AG20443 (cell line): Measurements from ENCODE around the gene HTD2.
A peak's percentile ranks its signal among the peaks of the same experiment; 100 is the strongest.

ENCODE experiments used
- DNase-seq: peaks from one replicate; pipeline ENCODE4 v3.0.0; 2012; ENCODE audit warnings: low spot score, mixed read lengths

The HTD2 gene

GRCh38 chr3:58292866-58293265, 13.5 kb upstream of the HTD2 start:
- no peak for DNase-seq

- no peak for DNase-seq
Observed at GRCh38 chr3:58293516-58293915, 12.8 kb upstream of the HTD2 start.

- no peak for DNase-seq
Observed at GRCh38 chr3:58296269-58296668, 10.1 kb upstream of the HTD2 start.

GRCh38 chr3:58296843-58297242, 9.5 kb upstream of the HTD2 start:
- no peak for DNase-seq

- no peak for DNase-seq
Observed at GRCh38 chr3:58298190-58298589, 8.1 kb upstream of the HTD2 start.

GRCh38 chr3:58299075-58299474, 7.2 kb upstream of the HTD2 start:
- no peak for DNase-seq

GRCh38 chr3:58299839-58300516, 6.3 kb upstream of the HTD2 start:
- peak; percentile 47 for DNase-seq

- peak; percentile 35 for DNase-seq
Observed at GRCh38 chr3:58307639-58308215, 1.4 kb downstream of the HTD2 start.

DNA sequence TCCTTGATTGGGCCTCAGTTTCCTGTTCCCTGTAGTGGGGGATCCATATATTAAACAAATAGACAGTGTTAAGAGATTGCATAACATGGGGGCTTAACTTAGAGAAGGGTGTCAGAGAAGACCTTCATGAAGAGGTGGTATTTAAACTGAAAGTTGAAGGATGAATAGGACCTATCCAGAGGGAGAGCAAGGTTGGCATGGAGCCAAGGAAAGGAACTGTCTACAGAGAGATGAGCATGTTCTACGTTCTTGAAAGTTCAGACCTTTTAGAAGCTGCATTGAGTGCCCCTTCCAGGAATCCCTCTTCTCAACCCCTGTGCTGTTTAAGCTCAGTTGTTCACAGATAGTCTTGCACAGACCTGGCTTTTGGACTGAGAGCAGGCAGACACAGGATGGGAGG, 2.4 kb downstream of the HTD2 start:
- no peak for DNase-seq

DNA sequence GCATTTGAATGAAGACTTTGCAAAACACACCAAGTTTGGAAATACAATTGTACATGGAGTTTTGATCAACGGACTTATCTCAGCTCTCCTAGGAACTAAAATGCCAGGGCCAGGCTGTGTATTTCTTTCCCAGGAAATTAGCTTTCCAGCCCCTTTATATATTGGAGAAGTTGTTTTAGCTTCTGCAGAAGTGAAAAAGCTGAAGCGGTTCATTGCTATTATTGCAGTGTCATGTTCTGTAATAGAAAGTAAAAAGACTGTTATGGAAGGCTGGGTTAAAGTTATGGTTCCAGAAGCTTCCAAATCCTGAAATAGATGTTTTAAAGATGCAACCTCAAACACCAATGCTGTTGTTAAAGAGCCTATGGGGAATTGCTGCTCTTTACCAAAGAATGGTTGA, 11.5 kb downstream of the HTD2 start:
- DNase-seq: no peak

DNA sequence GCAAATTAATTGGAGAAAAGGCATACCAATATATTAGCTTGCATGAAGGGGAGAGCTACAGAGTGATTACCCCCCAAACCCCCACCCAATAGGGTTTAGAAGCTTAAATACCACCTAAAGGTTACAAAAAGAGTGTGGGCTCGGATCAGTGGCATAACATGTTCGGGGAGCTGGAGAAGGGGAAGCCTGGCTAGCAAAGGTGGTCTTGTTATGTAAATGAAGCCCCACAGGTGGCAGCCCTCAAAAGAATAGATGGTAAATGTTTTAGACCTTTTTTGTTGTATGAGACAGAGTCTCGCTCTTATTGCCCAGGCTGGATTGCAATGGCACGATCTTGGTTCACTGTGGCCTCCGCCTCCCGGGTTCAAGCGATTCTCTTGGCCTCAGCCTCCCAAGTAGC, 15.5 kb downstream of the HTD2 start:
- DNase-seq: no peak

GRCh38 chr3:58322793-58323192, 16.5 kb downstream of the HTD2 start:
- no peak for DNase-seq

DNA sequence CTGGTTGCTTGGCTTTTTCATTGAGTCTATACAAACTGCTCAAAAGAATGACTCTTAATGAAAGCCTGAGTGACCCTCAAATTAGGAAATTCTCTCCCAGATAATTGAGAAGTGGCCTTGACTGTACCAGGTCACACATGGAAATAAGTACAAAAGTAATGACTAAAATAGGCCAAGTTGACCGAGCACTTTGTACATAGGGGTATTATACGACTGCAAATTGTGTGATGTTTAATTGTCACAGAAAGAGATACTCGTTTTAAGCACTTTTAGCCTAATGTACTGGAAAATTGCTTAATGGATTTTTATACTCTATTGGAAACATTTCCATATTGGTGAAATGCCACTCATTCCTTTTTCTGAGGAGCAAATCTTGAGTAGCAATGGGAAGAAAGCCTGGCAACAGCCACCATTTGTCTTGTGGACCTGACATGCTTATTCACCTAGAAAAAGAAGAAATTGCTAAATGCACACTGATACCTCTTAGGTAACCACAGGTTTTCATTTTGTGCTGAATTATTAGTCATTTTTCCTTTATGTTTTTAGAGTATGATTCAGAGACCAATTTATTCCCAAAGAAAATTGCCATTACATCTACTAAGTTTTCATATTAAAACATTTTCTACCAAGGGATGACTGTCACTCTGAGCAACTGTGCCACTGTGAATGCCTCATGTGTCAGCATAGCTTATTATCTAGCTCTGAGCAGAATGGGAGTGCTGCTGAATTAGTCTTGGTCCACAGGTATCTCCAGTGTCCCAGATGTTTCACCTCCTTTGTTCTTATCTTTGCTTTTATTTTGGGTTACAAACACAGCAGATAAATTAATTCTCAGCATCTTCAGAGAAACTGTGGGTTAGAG, 17.4 kb downstream of the HTD2 start:
- DNase-seq: no peak

- DNase-seq: no peak
Observed at GRCh38 chr3:58324391-58325390, 18.4 kb downstream of the HTD2 start.

- DNase-seq: no peak
Observed at GRCh38 chr3:58325525-58325992, 19.2 kb downstream of the HTD2 start.

DNA sequence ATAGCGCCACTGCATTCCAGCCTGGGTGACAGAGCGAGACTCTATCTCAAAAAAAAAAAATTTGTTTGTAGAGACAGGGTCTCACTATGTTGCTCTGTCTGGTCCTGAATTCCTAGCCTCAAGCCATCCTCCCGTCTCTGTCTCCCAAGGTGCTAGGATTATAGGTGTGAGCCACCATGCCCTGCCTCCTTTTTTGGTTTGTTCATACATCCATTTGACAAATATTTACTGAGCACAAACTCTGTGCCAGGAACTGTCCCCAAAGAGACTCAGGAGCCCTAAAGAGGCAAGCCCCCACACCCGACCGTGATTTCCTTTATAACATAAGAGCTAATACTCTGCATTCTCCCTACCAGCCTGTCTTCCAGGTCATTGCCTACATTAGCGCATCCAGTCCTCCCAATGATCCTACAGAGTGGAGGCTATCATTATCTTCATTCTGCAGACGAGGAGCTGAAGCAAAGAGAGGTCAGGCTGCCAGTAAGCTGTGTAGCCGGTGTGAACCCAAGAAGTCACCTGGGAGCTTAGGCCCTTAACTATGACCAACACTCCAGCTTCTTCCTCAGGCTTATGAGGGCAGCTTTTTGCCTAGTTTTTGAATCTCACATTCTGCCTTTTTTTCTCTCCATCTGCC, 20.1 kb downstream of the HTD2 start:
- no peak for DNase-seq

DNA sequence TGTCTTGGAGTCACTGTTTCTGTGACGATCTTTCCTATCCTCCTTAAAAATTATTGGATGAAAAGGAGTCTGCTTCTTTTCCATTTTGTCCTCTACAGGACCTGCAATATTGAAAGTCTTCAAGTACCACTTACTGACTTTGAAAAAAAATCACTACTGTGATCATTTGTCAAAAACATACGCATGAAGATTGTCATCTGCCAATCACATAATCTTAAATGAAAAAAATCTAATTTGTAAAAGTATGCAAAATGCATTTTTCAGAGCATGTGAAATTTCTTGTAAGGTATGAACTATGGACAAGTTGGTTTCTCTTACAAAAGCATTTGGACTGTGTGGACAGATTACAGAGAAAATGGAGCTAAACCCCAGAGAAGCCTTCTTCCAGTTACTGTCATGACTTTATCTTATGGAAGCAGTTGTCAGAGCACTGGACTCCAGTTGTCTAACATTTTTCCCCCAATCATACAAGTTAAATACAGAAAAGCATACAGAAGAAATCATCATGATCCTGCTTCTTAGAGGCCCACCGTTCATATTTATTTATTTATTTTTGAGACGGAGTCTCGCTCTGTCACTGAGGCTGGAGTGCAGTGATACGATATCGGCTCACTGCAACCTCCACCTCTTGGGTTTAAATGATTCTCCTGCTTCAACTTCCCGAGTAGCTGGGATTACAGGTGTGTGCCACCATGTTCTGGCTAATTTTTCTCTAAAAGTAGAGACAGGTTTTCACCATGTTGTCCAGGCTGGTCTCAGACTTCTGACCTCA, 23.0 kb downstream of the HTD2 start:
- DNase-seq: no peak

GRCh38 chr3:58329922-58330413, 23.6 kb downstream of the HTD2 start:
- DNase-seq: no peak

DNA sequence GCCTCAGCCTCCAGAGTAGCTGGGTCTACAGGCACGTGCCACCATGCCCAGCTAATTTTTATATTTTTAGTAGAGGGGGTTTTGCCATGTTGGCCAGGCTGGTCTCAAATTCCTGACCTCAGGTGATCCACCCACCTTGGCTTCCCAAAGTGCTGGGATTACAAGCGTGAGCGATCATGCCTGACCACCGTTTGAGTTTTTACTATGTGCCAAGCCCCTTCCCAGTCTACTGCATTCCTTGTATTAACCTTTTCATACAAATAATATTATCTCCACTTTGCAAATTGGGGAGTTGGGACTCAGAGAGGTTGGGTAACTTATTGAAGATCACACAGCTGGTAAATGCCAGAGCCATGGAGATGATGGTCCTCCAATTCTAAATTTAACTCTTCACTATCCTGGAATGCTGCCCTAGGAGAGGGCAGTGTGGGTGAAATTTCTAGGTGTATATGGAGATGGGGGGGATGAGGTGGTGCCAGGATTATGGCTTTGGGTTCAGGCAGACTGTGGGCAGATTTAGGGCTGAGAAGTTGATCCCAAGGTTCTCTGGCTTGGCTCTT, 25.4 kb downstream of the HTD2 start:
- DNase-seq: no peak

DNA sequence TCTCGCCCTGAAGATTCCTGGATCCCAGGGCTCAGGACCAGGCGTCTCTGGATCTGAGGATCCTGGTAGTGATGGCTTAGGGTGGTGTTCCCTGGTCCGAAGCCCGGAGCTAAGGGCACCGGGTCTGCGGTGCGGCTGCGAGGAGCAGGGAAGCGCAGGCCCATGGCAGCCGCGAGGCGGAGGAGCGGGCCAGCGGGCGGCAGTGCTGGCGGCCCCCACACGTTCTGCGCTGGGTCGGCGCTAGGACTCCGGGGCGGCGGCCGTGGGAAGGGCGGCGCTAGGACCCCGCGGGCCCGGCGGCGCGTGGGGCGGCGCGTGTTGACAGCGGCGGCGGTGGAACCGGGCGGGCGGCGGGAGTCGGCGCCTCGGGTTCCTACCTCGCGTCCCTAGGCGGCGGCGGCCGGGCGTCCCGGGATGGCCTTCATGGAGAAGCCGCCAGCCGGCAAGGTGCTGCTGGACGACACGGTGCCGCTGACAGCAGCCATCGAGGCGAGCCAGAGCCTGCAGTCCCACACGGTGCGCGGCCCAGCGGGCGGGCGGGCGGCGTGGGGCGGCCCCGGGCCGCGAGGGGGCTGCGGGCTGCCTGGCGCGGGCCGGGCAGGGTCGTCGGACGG, 26.4 kb downstream of the HTD2 start, which contains the start of gene PXK:
TSS of gene PXK (plus strand) at position 318 of the 614 bp plus-strand sequence. CDS start at position 415, 97 bp downstream.
- DNase-seq: peak; percentile 91
